ENCODE measurements around the gene SPNS2.

DNA sequence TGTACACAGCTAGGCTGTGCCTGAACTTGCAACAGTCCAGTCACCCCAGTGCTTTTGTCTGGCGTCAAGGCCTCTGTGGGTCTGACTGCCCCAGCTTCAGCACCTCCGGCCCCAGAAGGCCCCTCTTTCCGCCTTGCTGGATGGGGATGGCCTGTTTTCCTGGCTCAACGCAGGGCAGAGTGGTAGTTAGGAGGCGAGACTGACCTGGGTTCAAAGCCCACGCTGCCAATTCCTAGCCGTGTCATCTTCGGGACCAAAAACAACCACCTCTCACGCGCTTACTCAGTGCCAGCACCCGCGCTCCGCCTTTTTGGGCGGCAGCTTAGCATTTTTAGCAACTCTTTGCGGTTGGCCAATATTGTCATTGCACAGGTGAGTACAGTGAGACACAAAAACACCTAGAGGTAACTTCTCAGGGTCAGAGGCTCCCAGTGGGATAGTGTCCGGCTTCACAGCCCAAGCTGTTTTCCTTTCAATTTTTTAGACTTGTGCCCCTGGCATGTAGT, 51.9 kb downstream of the SPNS2 start:
- TF ChIP-seq, protein P1, sequence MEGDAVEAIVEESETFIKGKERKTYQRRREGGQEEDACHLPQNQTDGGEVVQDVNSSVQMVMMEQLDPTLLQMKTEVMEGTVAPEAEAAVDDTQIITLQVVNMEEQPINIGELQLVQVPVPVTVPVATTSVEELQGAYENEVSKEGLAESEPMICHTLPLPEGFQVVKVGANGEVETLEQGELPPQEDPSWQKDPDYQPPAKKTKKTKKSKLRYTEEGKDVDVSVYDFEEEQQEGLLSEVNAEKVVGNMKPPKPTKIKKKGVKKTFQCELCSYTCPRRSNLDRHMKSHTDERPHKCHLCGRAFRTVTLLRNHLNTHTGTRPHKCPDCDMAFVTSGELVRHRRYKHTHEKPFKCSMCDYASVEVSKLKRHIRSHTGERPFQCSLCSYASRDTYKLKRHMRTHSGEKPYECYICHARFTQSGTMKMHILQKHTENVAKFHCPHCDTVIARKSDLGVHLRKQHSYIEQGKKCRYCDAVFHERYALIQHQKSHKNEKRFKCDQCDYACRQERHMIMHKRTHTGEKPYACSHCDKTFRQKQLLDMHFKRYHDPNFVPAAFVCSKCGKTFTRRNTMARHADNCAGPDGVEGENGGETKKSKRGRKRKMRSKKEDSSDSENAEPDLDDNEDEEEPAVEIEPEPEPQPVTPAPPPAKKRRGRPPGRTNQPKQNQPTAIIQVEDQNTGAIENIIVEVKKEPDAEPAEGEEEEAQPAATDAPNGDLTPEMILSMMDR (IDR thresholded peaks at IDR 0.05) = no peak
- no peak for TF ChIP-seq EZH2 (IDR thresholded peaks at IDR 0.05)

All from neural progenitor cell (in vitro differentiated cells).